D721Med (cell line): Measurements from ENCODE around the gene ABCA9.

Experiments used
- DNase-seq: peaks from one replicate; pipeline ENCODE4 v3.0.0; 2011; ENCODE audit warnings: low spot score; ENCODE audit not compliant: insufficient read length
- FAIRE-seq: peaks from 2 replicates; lab custom pipeline; 2011; peaks lifted over from hg19 to GRCh38; lab: Jason Lieb, UNC
- TF ChIP-seq, protein P1 (sequence below): IDR thresholded peaks from 2 replicates; pipeline ENCODE4 v1.5.1; 2012; ENCODE audit warnings: mild to moderate bottlenecking, control low read depth; ENCODE audit not compliant: insufficient read depth; ENCODE audit errors: missing control alignments

Gene ABCA9

DNA sequence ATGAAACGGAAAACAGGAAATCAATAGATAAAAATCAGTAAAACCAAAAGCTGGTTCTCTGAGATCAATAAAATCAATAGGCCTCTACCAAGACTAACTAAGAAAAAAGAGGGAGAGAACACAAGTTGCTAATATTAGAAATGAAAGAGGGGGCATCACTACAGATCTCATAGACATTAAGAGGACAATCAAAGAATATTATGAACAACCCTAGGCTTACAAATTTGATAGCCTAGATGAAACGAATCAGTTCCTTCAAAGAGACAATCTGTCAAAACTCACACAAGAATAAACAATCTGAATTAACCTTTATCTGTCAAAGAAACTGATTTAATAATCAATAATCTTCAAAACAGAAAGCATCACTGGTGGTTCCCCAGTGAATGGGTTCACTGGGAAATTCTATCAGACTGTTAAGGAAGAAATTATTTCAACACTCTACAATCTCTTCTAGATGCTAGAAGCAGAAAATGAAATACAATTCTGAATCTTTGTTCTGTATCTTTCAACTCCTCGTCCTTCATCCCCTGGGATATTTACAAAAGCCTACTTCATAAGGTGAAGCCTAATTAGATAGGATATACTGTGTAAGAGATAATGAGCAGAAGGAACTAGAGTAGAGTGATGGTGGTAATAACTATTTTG, 4.4 kb downstream of the ABCA9 start:
- DNase-seq (no peak), FAIRE-seq (no peak)
- TF ChIP-seq, protein P1, sequence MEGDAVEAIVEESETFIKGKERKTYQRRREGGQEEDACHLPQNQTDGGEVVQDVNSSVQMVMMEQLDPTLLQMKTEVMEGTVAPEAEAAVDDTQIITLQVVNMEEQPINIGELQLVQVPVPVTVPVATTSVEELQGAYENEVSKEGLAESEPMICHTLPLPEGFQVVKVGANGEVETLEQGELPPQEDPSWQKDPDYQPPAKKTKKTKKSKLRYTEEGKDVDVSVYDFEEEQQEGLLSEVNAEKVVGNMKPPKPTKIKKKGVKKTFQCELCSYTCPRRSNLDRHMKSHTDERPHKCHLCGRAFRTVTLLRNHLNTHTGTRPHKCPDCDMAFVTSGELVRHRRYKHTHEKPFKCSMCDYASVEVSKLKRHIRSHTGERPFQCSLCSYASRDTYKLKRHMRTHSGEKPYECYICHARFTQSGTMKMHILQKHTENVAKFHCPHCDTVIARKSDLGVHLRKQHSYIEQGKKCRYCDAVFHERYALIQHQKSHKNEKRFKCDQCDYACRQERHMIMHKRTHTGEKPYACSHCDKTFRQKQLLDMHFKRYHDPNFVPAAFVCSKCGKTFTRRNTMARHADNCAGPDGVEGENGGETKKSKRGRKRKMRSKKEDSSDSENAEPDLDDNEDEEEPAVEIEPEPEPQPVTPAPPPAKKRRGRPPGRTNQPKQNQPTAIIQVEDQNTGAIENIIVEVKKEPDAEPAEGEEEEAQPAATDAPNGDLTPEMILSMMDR = no peak

- DNase-seq (no peak), FAIRE-seq (no peak)
- TF ChIP-seq, protein P1 = no peak
Observed at GRCh38 chr17:69055334-69055733, 5.4 kb downstream of the ABCA9 start.

- TF ChIP-seq, protein P1 = no peak
- no peak for DNase-seq
- FAIRE-seq = no peak
Observed at GRCh38 chr17:69050999-69051775, 9.5 kb downstream of the ABCA9 start.

GRCh38 chr17:69048634-69049033, 12.1 kb downstream of the ABCA9 start:
- TF ChIP-seq, protein P1 = no peak
- FAIRE-seq = no peak
- no peak for DNase-seq

- no peak for DNase-seq
Observed at GRCh38 chr17:69047368-69048263, 13.1 kb downstream of the ABCA9 start.

DNA sequence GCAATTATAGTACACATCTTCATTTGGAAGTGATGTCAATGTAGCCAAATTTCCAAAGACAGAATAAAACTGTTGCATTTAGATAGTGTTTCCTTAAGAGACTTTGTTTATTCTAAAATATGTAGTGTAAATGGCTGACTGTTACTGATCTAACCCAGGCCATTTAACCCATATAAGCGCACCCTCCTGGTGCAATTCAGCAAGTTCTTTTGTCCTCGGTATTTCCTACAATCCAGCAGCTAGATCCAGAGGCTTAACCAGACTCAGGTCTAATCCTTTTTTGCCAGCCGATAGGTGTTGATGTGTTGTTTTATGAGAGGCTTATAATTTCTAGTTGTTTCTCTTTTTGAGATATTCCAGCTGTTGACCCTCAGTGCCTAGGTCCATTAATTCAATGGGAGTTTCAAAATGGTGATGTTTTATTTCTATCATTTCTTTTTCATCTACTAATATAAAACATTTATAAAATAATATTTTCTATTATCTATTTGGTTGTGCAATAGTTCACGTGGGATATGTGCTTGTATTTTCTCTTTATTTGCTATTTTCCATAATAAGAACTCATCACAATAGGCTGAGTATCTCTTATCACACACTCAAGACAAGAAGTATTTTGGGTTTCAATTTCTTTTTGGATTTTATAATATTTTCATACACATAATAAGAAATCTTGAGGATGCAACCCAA, 14.5 kb downstream of the ABCA9 start:
- DNase-seq (no peak), FAIRE-seq (no peak)
- TF ChIP-seq, protein P1 = no peak

More at GRCh38 chr17:69047368-69048263, 13.1 kb downstream of the ABCA9 start:
- no peak for FAIRE-seq
- TF ChIP-seq, protein P1 = no peak
